ENCODE measurements around the gene COX14.
"Not testable (repeated sequence)": the region's sequence is repeated elsewhere in the genome, so short reads cannot be mapped to it uniquely, and the experiment has no call there.

COX14 gene

DNA sequence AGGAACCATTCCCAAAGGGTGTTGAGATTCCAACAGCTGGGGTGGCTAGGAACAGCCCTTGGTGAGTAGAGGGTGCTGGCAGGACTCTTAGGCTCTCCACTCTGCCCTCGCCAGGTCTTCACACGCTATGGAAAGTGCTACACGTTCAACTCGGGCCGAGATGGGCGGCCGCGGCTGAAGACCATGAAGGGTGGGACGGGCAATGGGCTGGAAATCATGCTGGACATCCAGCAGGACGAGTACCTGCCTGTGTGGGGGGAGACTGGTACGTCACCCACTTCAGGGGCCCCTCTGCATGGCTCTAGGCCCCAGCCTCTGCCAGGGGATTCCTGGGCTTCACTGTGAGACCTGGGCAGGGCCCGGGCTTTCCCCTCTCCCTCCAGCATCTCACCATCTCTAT, 34.9 kb upstream of the COX14 start:
- Mint-ChIP-seq H3K27ac (peak overlapping the region in 1 of 2 donors; percentile 12), H3K36me3 (ENCODE audit: insufficient read depth) (peaks cover 6% of the 10 kb centered on the region), H3K4me3 (no peak overlapping the region), H3K27me3 (peaks cover 5 to 31% of the 10 kb centered on the region in 2 donors), H3K4me1 (ENCODE audit: low read depth in 2 of 2) (peaks cover 4% of the 10 kb centered on the region in 2 donors), H3K9me3 (no peaks in the 10 kb centered on the region)
- no peak for ATAC-seq (replicated peaks)
- DNase-seq: no peak

DNA sequence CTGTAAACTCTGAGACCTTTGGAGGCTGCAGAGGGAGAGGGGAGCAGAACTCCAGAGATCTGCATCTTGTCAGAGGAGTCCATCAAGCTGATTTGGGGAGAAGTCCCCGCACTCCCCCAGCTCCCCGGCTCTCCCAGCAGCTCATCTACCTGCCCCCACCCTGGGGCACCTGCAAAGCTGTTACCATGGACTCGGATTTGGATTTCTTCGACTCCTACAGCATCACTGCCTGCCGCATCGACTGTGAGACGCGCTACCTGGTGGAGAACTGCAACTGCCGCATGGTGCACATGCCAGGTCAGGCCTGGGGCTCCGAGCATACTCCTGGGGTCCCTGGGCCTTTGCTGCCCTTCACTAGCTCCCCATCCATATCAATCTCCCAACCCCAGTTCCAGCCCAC, 33.8 kb upstream of the COX14 start:
- DNase-seq (no peak), ATAC-seq (replicated peaks) (no peak)
- H3K9me3 Mint-ChIP-seq: no peaks in the 10 kb centered on the region
- H3K36me3 Mint-ChIP-seq (ENCODE audit: insufficient read depth): peaks cover 6% of the 10 kb centered on the region
- H3K27ac Mint-ChIP-seq: no peak overlapping the region
- H3K4me3 Mint-ChIP-seq: no peak overlapping the region
- H3K27me3 Mint-ChIP-seq: peaks cover 5 to 31% of the 10 kb centered on the region in 2 donors
- H3K4me1 Mint-ChIP-seq (ENCODE audit: low read depth in 2 of 2): peaks cover 4% of the 10 kb centered on the region in 2 donors

DNA sequence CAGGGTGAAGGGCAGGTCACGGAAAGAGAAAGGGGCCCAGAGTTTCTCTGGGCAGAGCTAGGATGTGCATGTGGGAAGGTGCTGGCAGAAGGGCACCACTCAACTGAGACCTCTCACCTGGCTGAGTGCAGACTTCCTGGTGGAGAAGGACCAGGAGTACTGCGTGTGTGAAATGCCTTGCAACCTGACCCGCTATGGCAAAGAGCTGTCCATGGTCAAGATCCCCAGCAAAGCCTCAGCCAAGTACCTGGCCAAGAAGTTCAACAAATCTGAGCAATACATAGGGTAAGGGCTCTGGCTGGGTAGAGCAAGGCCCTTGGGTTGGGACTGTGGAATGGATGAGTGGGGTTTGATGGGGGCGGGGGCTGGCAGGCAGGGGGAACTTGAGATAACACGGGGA, 32.3 kb upstream of the COX14 start:
- Mint-ChIP-seq H3K36me3 (ENCODE audit: insufficient read depth) (peaks cover 3% of the 10 kb centered on the region), H3K9me3 (no peaks in the 10 kb centered on the region), H3K27ac (no peak overlapping the region), H3K4me3 (no peak overlapping the region), H3K4me1 (ENCODE audit: low read depth in 2 of 2) (peaks cover 8 to 12% of the 10 kb centered on the region in 2 donors), H3K27me3 (peaks cover 5 to 29% of the 10 kb centered on the region in 2 donors)
- ATAC-seq (replicated peaks) (no peak), DNase-seq (no peak)

DNA sequence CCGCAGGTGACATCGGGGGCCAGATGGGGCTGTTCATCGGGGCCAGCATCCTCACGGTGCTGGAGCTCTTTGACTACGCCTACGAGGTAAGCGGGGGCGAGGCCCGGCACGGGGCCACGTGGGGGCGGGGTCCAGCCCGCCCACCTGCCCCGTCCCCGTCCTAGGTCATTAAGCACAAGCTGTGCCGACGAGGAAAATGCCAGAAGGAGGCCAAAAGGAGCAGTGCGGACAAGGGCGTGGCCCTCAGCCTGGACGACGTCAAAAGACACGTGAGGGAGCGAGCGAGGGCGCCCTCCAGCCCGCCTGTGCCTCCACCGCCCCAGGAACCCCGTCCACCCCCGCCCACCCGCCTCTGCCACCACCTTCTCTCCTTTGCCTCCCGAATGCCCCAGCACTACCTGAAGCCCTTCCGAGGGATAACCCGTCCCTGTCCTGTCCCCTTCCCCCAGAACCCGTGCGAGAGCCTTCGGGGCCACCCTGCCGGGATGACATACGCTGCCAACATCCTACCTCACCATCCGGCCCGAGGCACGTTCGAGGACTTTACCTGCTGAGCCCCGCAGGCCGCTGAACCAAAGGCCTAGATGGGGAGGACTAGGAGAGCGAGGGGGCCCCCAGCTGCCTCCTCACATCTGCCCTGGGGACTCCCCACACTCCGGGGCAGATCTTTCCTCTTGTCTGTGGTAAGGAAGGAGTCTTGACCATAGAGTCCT, 30.8 kb upstream of the COX14 start:
- H3K36me3 Mint-ChIP-seq (ENCODE audit: insufficient read depth): peaks cover 10% of the 10 kb centered on the region
- peak overlapping the region in 1 of 2 donors; percentile 23 for H3K4me3 Mint-ChIP-seq
- peak overlapping the region in 1 of 2 donors; percentile 49 for H3K27ac Mint-ChIP-seq
- no peak for ATAC-seq (replicated peaks)
- H3K27me3 Mint-ChIP-seq: peaks cover 5 to 20% of the 10 kb centered on the region in 2 donors
- DNase-seq: no peak
- H3K9me3 Mint-ChIP-seq: no peaks in the 10 kb centered on the region
- peaks cover 9 to 19% of the 10 kb centered on the region in 2 donors for H3K4me1 Mint-ChIP-seq (ENCODE audit: low read depth in 2 of 2)

DNA sequence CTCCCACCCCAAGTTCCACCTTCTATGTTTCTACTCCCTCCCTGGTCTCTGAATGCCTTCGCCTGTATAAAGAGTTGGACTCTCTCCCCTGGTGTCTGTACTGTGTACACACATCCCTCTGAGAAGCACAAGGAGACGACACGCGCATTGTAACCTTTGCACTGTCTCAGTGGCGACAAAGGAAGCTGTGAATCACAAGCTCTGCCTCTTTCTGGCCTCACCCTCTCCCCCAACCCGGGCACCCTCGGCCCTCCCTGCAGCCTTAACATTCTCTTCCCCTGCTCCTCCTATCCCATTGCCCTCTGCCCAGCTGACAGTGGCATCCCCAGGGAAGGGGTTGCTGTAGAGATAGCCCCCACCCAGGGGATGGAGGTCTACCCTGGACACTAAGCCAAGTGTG, 29.4 kb upstream of the COX14 start:
- no peaks in the 10 kb centered on the region for H3K9me3 Mint-ChIP-seq
- H3K4me3 Mint-ChIP-seq: no peak overlapping the region
- ATAC-seq (replicated peaks) (no peak), DNase-seq (no peak)
- peaks cover 10% of the 10 kb centered on the region for H3K36me3 Mint-ChIP-seq (ENCODE audit: insufficient read depth)
- no peak overlapping the region for H3K27ac Mint-ChIP-seq
- peaks cover 14 to 28% of the 10 kb centered on the region in 2 donors for H3K4me1 Mint-ChIP-seq (ENCODE audit: low read depth in 2 of 2)
- H3K27me3 Mint-ChIP-seq: peaks cover 3 to 15% of the 10 kb centered on the region in 2 donors

DNA sequence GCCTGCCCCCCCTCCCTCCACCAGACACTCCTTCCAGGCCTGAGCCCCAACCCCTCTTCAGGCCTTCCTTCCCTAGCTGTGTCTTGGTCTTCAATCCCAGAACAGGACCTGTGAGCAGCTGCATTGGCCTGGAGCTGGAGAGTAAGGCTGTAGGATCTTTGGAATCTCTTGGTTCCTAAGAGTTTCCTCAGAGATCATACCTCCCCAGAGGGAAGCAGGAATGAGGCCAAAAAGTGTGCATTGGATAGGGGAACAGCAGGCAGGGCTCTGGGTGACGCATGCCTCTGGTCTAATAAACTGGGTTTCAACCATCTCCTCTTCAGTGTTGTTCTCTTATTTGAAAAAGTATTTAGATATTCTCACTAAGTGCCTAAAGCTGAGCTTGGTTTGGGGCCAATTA, 28.7 kb upstream of the COX14 start:
- Mint-ChIP-seq H3K4me3 (peak overlapping the region; percentile 64 to 74), H3K4me1 (ENCODE audit: low read depth in 2 of 2) (peaks cover 14 to 32% of the 10 kb centered on the region in 2 donors), H3K27ac (peak overlapping the region; percentile 78 to 79), H3K36me3 (ENCODE audit: insufficient read depth) (peaks cover 10% of the 10 kb centered on the region), H3K9me3 (no peaks in the 10 kb centered on the region), H3K27me3 (peaks cover 0 to 9% of the 10 kb centered on the region in 2 donors)
- no peak for ATAC-seq (replicated peaks)
- DNase-seq: no peak

DNA sequence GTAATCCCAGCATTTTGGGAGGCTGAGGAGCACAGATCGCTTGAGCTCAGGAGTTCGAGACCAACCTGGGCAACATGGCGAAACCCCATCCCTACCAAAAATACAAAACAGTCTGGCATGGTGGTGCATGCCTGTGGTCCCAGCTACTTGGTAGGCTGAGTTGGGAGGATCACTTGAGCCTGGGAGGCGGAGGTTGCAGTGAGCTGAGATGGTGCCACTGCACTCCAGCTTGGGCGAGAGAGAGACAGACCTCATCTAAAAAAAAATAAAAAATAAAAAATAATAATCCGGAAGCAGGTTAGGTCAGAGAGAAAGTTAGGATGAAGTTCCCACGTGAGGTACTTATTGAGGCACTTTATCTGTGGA, 27.6 kb upstream of the COX14 start:
- H3K27me3 Mint-ChIP-seq; ATAC-seq (replicated peaks); H3K9me3 Mint-ChIP-seq; DNase-seq: not testable (repeated sequence)
- Mint-ChIP-seq H3K36me3 (ENCODE audit: insufficient read depth) (peaks cover 15% of the 10 kb centered on the region), H3K27ac (peak overlapping the region; percentile 97), H3K4me1 (ENCODE audit: low read depth in 2 of 2) (peaks cover 17 to 37% of the 10 kb centered on the region in 2 donors), H3K4me3 (peak overlapping the region; percentile 89 to 92)

DNA sequence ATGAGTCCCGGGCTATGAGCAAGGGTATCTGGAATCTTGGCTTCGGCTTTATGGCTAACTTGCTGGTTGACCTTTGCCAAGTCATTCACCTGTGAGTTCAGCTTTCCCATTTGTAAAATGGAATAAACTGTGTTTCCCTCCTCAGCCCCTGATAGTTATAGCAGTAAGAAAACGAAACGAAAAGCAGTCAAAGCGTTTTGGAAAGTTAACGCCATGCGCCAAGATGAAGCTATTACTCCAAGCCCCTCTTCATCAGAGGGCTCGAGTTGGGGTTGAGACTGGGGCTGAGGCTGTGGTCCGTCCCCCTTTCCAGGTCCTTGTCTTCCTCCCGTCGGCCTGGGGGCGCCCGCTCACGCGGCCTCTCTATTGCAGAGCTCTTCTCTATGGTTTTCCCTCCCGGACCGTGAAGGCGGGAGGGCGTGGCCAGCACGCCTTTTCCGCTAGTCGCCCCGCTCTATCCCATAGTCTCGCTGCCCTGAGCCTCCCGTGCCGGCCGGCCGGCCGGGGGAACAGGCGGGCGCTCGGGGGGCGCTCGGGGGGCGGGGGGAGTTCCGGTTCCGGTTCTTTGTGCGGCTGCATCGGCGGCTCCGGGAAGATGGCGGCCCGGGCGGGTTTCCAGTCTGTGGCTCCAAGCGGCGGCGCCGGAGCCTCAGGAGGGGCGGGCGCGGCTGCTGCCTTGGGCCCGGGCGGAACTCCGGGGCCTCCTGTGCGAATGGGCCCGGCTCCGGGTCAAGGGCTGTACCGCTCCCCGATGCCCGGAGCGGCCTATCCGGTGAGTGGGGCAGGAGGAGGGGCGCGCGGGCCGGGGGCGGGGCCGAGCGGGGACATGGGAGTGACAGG, 27.0 kb upstream of the COX14 start, which contains the start of gene SMARCD1:
TSS of gene SMARCD1 (plus strand) at position 568 of the 840 bp plus-strand sequence. CDS start at position 596, 28 bp downstream.
- peak; percentile 86 for ATAC-seq (replicated peaks)
- peaks cover 17 to 37% of the 10 kb centered on the region in 2 donors for H3K4me1 Mint-ChIP-seq (ENCODE audit: low read depth in 2 of 2)
- peak; percentile 64 to 71 (median 69) for DNase-seq
- no peaks in the 10 kb centered on the region for H3K9me3 Mint-ChIP-seq
- H3K4me3 Mint-ChIP-seq: peak within 1 kb of the TSS; percentile 89 to 92
- peak within 1 kb of the TSS; percentile 97 for H3K27ac Mint-ChIP-seq
- peaks cover 20% of the 10 kb centered on the region for H3K36me3 Mint-ChIP-seq (ENCODE audit: insufficient read depth)
- H3K27me3 Mint-ChIP-seq: no peaks in the 10 kb centered on the region

DNA sequence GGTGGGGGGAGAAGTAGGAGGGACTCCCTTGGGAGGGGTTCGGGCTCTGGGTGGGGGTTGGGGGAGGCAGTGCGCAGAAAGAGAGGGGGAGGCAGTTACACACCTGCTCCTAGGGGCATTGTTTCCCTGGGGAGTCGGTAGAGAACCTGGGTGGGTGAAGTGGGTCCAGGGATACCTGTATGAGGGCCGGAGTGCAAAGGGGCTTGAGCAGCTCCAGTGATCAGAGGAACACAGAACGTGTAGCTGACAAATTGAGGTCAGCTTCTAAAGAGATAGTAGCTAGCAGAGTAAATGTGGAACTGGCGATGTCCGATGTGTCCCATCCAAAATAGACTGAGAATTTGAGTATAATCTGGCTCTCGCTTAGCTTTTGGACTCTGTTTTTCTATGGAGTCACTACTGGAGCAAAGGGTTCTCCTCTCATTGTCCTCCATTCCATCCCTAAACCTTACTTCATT, 26.4 kb upstream of the COX14 start:
- peak overlapping the region; percentile 89 to 92 for H3K4me3 Mint-ChIP-seq
- DNase-seq (no peak), ATAC-seq (replicated peaks) (peak; percentile 14)
- no peaks in the 10 kb centered on the region for H3K27me3 Mint-ChIP-seq
- H3K9me3 Mint-ChIP-seq: no peaks in the 10 kb centered on the region
- H3K27ac Mint-ChIP-seq: peak overlapping the region; percentile 97
- H3K36me3 Mint-ChIP-seq (ENCODE audit: insufficient read depth): peaks cover 26% of the 10 kb centered on the region
- H3K4me1 Mint-ChIP-seq (ENCODE audit: low read depth in 2 of 2): peaks cover 17 to 37% of the 10 kb centered on the region in 2 donors

DNA sequence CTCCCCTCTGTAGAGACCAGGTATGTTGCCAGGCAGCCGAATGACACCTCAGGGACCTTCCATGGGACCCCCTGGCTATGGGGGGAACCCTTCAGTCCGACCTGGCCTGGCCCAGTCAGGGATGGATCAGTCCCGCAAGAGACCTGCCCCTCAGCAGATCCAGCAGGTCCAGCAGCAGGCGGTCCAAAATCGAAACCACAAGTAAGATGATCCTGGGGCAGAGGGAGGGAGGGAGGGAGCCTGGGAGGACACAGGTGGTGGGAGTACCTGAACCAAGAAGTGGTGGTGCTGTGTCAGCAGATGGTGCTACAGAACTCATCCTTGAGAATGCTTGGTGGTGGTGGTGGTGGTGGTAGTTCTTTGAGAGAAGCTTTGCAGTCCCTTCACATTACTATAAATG, 25.9 kb upstream of the COX14 start:
- peaks cover 31% of the 10 kb centered on the region for H3K36me3 Mint-ChIP-seq (ENCODE audit: insufficient read depth)

DNA sequence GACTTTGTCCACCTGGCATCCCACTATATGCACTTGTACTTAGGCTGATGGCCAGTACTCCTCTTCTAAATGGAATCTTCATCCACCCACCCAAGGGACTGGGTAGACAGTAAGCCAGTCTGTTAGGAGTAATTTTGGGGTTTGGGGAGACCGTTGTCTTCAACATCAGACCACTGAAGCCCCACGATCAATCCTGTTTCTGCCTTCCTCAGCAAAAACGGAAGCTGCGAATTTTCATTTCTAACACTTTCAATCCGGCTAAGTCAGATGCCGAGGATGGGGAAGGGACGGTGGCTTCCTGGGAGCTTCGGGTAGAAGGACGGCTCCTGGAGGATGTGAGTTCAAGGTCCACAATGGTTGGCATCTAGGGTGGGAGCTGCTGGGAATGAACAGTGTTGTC, 24.9 kb upstream of the COX14 start:
- Mint-ChIP-seq H3K9me3 (no peaks in the 10 kb centered on the region), H3K36me3 (ENCODE audit: insufficient read depth) (peaks cover 37% of the 10 kb centered on the region), H3K27me3 (no peaks in the 10 kb centered on the region), H3K4me1 (ENCODE audit: low read depth in 2 of 2) (peaks cover 17 to 37% of the 10 kb centered on the region in 2 donors), H3K27ac (no peak overlapping the region), H3K4me3 (no peak overlapping the region)
- DNase-seq: no peak
- ATAC-seq (replicated peaks): no peak

More for the DNA sequence above, 25.9 kb upstream of the COX14 start:
- Mint-ChIP-seq H3K9me3 (no peaks in the 10 kb centered on the region), H3K27ac (peak overlapping the region in 1 of 2 donors; percentile 97), H3K27me3 (no peaks in the 10 kb centered on the region), H3K4me1 (ENCODE audit: low read depth in 2 of 2) (peaks cover 17 to 37% of the 10 kb centered on the region in 2 donors), H3K4me3 (peak overlapping the region; percentile 89 to 92)
- DNase-seq: no peak
- ATAC-seq (replicated peaks): no peak

DNA sequence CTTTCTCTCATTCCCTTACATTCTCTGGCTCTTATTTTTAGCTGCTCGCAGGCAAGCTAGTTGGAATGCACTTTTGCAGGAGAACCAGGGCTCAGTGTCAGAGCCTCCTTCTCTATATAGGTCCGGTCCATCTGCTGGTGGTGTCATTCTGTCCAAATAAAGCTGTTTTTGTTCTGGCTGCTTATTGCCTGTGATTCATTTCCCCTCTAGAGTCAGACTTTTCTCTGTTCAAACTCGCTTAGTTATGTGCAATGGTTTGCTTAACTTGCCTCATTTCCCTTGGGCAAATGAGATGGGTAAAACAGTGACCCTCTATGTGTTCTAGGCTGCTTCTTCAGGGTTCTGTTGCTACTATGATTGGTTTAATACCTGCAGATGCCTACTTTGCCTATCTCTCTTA, 24.0 kb upstream of the COX14 start:
- H3K9me3 Mint-ChIP-seq: no peaks in the 10 kb centered on the region
- peaks cover 17 to 37% of the 10 kb centered on the region in 2 donors for H3K4me1 Mint-ChIP-seq (ENCODE audit: low read depth in 2 of 2)
- H3K27ac Mint-ChIP-seq: no peak overlapping the region
- peaks cover 46% of the 10 kb centered on the region for H3K36me3 Mint-ChIP-seq (ENCODE audit: insufficient read depth)
- no peak overlapping the region for H3K4me3 Mint-ChIP-seq
- no peaks in the 10 kb centered on the region for H3K27me3 Mint-ChIP-seq
- no peak for ATAC-seq (replicated peaks)
- no peak for DNase-seq

DNA sequence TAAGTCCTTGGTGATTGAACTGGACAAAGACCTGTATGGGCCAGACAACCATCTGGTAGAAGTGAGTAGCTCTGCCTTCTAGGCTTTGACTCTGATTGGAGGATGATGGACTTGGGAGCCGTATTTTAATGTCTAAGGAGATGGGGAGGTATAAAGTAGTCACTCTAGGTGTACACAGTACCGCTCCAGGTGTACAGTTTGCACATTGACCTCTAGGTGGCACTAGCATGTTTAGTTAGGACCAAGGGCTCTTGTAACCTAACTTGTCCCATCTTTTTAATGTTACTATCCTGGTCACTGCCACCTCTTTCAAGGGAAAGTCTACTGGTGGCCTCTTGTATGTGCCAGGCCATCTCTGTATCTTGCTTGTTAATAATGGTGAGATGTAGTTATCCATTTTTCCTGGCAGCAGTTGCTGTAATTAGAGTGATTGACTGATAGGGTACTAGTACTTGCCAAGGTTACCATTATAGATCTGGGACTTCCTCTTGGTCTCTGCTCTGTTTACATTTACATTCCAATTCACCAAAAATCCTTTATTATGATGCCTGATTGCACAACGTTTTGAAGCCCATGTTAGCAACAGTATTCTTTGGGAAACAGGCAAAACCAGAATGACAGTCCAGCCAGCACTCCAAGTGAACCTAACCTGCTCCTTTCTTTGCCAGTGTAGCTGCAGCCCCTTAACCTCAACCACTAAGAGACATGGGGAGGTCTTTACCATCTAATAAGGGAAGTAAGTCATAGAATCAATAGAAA, 23.3 kb upstream of the COX14 start:
- peaks cover 12 to 32% of the 10 kb centered on the region in 2 donors for H3K4me1 Mint-ChIP-seq (ENCODE audit: low read depth in 2 of 2)
- no peak overlapping the region for H3K4me3 Mint-ChIP-seq
- H3K9me3 Mint-ChIP-seq: no peaks in the 10 kb centered on the region
- H3K27me3 Mint-ChIP-seq: no peaks in the 10 kb centered on the region
- DNase-seq (peak; percentile 41 to 50 (median 41)), ATAC-seq (replicated peaks) (peak; percentile 26)
- peaks cover 52% of the 10 kb centered on the region for H3K36me3 Mint-ChIP-seq (ENCODE audit: insufficient read depth)
- H3K27ac Mint-ChIP-seq: no peak overlapping the region

All from effector memory CD8-positive, alpha-beta T cell (primary cell).